ENCODE data around the gene DONSON.
"Not testable (repeated sequence)": the region's sequence is repeated elsewhere in the genome, so short reads cannot be mapped to it uniquely, and the experiment has no call there.

The DONSON gene, protein sequence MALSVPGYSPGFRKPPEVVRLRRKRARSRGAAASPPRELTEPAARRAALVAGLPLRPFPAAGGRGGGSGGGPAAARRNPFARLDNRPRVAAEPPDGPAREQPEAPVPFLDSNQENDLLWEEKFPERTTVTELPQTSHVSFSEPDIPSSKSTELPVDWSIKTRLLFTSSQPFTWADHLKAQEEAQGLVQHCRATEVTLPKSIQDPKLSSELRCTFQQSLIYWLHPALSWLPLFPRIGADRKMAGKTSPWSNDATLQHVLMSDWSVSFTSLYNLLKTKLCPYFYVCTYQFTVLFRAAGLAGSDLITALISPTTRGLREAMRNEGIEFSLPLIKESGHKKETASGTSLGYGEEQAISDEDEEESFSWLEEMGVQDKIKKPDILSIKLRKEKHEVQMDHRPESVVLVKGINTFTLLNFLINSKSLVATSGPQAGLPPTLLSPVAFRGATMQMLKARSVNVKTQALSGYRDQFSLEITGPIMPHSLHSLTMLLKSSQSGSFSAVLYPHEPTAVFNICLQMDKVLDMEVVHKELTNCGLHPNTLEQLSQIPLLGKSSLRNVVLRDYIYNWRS

DNA sequence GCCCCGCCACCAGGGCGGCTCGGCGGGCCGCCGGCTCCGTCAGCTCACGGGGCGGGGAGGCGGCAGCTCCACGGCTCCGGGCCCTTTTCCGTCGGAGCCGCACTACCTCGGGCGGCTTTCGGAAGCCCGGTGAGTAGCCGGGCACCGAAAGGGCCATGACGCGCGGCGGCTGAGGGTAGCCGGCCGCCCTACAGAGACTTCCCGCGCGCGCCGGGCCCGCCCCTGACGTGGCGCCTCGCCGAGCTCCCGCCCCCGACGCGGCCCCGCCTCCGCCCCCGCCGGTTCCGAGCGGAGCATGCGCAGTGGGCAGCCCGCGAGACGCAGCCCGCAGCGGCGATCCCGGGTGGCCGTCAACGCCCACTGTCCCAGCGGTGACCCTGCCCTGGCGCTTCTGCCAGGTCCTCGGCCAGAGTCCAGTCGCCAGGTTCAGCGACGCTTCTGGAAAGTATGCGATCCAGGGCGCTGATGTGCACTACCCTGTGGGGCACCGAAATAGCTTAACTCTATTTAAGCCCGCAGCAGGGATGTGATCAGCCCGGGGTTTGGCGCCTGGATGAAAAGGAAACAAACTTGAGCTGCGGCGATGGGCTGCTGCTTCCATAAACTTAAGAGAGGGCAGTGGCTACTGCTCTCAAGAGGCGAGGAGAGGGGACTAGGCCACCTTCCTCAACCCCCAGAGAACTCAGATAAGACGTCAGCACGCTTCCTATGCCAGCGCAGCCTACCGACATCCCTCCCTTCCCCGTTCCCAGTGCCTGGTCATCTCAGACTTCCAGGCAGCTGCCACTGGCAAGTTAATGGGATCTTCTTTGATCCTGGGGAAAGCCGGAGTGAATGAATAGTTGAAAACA lies at the start of gene DONSON:
DONSON (minus strand) TSS at position 200 of the 851 bp plus-strand sequence; CDS start at position 157, 43 bp downstream.
- peak; percentile 80 for DNase-seq

DNA sequence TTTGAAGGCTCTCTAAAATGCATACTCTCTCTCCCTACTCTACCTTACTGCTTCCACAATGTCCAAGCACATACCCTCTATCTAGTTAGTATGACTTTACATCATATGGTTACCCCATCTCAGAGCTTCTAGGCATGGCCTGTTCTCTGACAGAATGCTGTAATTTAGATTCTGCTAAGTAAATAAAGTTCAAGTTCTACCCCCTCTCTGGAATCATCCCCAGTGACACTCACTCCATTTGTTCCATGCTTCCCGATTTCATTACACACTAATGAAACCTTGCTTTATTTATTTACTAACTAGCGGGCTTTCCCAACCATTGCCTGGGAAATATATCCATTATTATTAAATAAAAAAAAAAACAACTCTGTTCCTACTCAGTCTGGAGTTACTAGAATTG lies 45.8 kb upstream of the DONSON start:
- no peak for DNase-seq

DNA sequence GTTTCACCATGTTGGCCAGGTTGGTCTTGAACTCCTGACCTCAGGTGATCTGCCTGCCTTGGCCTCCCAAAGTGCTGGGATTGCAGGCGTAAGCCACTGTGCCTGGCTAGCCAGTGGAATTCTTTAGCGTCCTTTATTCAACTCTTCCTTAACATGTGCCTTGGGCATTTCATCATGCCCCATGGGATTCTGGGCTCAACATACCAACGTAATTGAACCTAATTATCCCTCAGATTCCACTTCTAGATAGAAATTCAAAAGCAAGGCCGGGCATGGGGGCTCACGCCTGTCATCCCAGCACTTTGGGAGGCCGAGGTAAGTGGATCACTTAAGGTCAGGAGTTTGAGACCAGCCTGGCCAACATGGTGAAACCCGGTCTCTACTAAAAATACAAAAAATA lies 37.7 kb upstream of the DONSON start:
- DNase-seq = not testable (repeated sequence)

- no peak for DNase-seq
Measured at GRCh38 chr21:33622253-33622652, 33.8 kb upstream of the DONSON start.

- DNase-seq = no peak
Measured at GRCh38 chr21:33619726-33620125, 31.2 kb upstream of the DONSON start.

- no peak for DNase-seq
Measured at GRCh38 chr21:33618407-33618806, 29.9 kb upstream of the DONSON start.

- DNase-seq = not testable (repeated sequence)
Measured at GRCh38 chr21:33617565-33617964, 29.1 kb upstream of the DONSON start.

GRCh38 chr21:33611006-33611744 lies 22.7 kb upstream of the DONSON start:
- no peak for DNase-seq

GRCh38 chr21:33608559-33608958 lies 20.1 kb upstream of the DONSON start:
- no peak for DNase-seq

GRCh38 chr21:33598051-33598450 lies 9.6 kb upstream of the DONSON start:
- no peak for DNase-seq

DNA sequence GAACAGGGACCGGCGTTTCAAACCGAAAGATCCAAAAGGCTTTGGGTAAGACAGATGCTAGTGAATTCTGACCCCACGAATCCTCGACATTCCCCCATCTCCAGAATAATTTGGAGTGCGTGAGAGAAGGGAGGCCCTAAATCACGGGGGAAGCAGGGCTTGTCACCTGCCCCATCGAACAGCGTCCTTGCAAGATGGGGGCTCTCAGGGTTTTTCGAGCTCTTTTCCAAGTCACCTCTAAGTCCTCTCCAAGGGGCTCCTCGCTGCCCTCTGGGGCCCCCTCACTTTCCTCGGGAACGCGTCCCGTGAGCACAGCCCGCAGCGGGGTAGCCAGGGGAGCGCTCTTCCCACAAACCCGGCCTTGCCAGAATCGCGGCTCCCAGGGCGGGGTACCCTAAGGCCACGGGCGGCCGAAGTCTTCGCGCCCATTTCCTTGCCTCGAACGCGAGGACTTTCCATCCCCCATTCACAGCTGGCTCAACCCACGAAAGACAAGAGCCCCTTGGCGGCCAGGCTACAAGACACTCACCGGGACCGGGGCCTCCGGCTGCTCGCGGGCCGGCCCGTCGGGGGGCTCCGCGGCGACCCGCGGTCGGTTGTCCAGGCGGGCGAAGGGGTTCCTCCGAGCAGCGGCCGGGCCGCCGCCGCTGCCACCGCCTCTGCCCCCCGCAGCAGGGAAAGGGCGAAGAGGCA lies 546 bp downstream of the DONSON start:
- no peak for DNase-seq

DNA sequence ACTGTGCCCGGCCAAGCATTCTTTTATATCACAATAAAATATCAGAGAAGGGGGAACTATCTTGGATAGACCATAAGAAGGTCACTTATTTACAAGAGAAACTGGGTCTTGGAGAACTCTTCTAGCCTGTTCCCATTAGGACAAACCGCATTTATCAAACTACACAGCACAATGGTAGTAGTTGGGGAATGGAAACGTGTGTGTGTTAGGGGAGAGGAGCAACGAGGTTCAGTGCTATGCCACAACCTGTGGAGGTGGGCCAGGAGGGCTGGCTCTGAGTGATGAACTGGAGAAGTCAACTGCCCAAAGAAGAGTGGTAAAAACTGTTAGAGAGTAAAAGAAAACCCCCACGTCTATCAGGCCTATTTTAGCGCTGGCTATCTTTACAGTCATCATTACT lies 1.6 kb downstream of the DONSON start:
- DNase-seq = no peak

- DNase-seq = no peak
Measured at GRCh38 chr21:33584455-33584854, 4.0 kb downstream of the DONSON start.

DNA sequence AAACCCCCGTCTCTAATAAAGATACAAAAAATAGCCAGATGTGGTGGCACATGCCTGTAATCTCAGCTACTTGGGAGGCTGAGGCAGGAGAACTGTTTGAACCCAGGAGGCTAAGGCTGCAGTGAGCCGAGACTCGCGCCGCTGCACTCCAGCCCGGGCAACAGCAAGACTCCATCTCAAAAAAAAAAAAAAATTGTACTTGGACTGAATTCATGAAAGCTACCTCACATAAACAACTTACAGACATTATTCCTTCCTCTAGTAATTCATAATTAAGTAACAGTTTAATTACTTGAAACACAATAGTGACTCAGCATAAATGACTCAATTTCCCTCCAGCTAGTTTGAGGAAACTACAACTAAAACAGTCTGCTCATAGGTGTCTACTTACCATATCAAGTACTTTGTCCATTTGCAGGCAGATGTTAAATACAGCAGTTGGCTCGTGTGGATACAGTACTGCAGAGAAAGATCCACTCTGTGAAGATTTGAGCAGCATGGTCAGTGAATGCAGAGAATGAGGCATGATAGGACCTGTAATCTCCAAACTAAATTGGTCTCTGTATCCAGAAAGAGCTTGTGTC lies 9.4 kb downstream of the DONSON start:
- DNase-seq = no peak

DNA sequence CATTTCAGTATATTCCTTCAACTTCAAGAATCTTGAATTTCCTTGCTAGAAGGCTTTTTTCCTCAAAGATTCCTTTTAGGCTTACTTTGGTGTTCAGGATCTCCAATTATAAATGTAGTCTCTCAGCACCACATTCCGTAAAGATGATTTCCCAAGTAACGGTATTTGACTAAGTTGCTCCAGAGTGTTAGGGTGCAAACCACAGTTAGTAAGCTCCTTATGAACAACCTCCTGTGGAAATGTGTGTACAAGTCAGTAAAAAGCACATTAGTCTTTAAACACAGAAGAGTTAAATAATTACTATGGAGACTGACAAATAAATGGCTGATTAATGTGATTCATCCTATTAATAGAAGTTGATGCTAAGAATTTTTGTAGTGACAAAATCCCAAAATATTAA lies 10.3 kb downstream of the DONSON start:
- DNase-seq = no peak

GRCh38 chr21:33576741-33577141 lies 11.7 kb downstream of the DONSON start:
- DNase-seq = not testable (repeated sequence)

DNA sequence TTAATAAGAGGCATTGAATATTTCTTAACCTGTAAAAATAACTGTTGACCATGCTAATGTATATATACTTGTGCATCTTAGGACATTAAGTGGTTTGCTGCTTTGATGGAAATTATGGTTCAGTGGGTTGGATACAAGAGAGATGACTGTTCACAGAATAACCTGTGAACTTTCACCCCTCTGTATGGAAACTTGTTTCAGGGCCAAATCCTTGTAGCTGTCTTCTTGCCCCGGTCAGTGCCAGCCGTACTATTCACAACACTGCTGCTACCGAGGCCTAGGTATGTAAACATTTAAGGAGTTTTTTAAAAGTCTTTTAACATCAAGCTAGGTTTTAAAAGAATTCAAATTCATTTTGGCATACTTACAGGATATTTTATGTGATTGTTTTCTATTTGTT lies 16.1 kb downstream of the DONSON start:
- no peak for DNase-seq

- no peak for DNase-seq
Measured at GRCh38 chr21:33569991-33570390, 18.5 kb downstream of the DONSON start.

GRCh38 chr21:33568448-33568847 lies 20.0 kb downstream of the DONSON start:
- DNase-seq = no peak

- DNase-seq = no peak
Measured at GRCh38 chr21:33567914-33568313, 20.6 kb downstream of the DONSON start.

GRCh38 chr21:33566514-33566913 lies 22.0 kb downstream of the DONSON start:
- DNase-seq = no peak

DNA sequence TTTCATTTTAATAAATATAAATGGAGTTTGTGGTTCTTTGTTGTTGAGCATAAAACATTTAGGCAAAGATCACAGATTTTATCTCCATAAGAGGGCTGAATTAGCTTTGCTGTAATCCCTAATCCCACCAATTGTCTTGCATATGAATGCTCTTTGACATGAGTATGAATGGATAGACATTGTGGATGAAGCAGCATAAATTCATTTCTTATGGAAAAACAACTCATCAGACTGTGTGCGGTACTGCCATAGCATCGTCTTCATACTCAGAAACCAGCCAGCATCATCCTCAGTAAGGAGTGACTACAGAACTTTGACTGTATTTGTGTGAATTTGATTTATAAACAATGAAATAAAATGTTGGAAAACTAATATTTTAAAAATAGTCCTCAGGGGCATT lies 26.1 kb downstream of the DONSON start:
- DNase-seq = no peak
